GM18498 (cell line): ENCODE measurements around the gene SP2.

Experiments used
- ATAC-seq: cut with Tn5 transposase; IDR thresholded peaks from one replicate; pipeline ENCODE4 v1.9.1; 2021; ENCODE audit warnings: mild to moderate bottlenecking, moderate library complexity; ENCODE audit not compliant: unreplicated experiment

SP2 gene

GRCh38 chr17:47889734-47890529 is 6.1 kb upstream of the SP2 start:
- peak; percentile 58 for ATAC-seq

GRCh38 chr17:47891545-47892088 is 4.4 kb upstream of the SP2 start:
- no peak for ATAC-seq

- no peak for ATAC-seq
Observed at GRCh38 chr17:47894498-47895346, 1.3 kb upstream of the SP2 start.

GRCh38 chr17:47895347-47895855 is 635 bp upstream of the SP2 start:
- ATAC-seq = no peak

GRCh38 chr17:47896672-47897490 is 845 bp downstream of the SP2 start:
- ATAC-seq = no peak

- ATAC-seq = no peak
Observed at GRCh38 chr17:47897561-47897960, 1.5 kb downstream of the SP2 start.

- ATAC-seq = no peak
Observed at GRCh38 chr17:47898241-47898640, 2.2 kb downstream of the SP2 start.

- no peak for ATAC-seq
Observed at GRCh38 chr17:47899643-47900042, 3.6 kb downstream of the SP2 start.

GRCh38 chr17:47901423-47901822 is 5.4 kb downstream of the SP2 start:
- ATAC-seq = no peak

GRCh38 chr17:47902039-47902744 is 6.2 kb downstream of the SP2 start:
- ATAC-seq = no peak

- ATAC-seq = no peak
Observed at GRCh38 chr17:47905221-47905733, 9.2 kb downstream of the SP2 start.

GRCh38 chr17:47906443-47906842 is 10.4 kb downstream of the SP2 start:
- no peak for ATAC-seq

GRCh38 chr17:47907932-47908562 is 12.0 kb downstream of the SP2 start:
- no peak for ATAC-seq

- ATAC-seq = no peak
Observed at GRCh38 chr17:47913050-47913449, 17.0 kb downstream of the SP2 start.

- no peak for ATAC-seq
Observed at GRCh38 chr17:47914306-47914948, 18.4 kb downstream of the SP2 start.

- ATAC-seq = no peak
Observed at GRCh38 chr17:47915776-47916398, 19.9 kb downstream of the SP2 start.

GRCh38 chr17:47916489-47917208 is 20.6 kb downstream of the SP2 start:
- ATAC-seq = no peak

- ATAC-seq = no peak
Observed at GRCh38 chr17:47917581-47917980, 21.5 kb downstream of the SP2 start.
